ENCODE measurements around the gene ENDOG.

DNA sequence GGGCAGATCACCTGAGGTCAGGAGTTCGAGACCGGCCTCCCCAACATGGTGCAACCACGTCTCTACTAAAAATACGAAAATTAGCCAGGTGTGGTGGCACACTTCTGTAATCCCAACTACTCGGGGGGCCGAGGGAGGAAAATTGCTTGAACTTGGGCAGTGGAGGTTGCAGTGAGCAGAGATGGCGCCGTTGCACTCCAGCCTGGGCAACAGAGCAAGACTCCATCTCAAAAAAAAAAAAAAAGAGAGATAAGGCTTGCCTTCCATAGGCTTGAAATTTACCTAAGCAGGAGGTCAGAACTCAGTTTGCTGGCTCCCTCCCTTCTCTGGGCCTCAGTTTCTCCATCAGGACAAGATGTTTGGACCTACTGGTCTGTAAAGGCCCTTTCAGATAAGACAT lies 10.0 kb downstream of the ENDOG start:
- TF ChIP-seq POLR2A (IDR thresholded peaks at IDR 0.05; ENCODE audit: low read length) (no peak), GATA1 (IDR thresholded peaks at IDR 0.05; ENCODE audit: low read depth, low read length) (no peak)

Measured in erythroblast (primary cell).